GM11168 (cell line): Measurements from ENCODE around the gene BMP5.

Experiments
- in situ Hi-C: fragments of 300-500 bp; cut with MboI; formaldehyde crosslinking; loops from one replicate; pipeline ENCODE4 v1.12.0; 2022; ENCODE audit warnings: low sequenced_read_pairs; ENCODE audit not compliant: unreplicated experiment

BMP5 gene

GRCh38 chr6:55877283-55877682 lies 1.9 kb upstream of the BMP5 start:
- in situ Hi-C loops: no loop called here

GRCh38 chr6:55874316-55874715 lies 1.1 kb downstream of the BMP5 start:
- in situ Hi-C loops: no loop called here

GRCh38 chr6:55872866-55873265 lies 2.5 kb downstream of the BMP5 start:
- in situ Hi-C loops: no loop called here

- in situ Hi-C loops: no loop called here
Observed at GRCh38 chr6:55870181-55870813, 5.1 kb downstream of the BMP5 start.

- in situ Hi-C loops: no loop called here
Observed at GRCh38 chr6:55869674-55870073, 5.7 kb downstream of the BMP5 start.

GRCh38 chr6:55868771-55869479 lies 6.5 kb downstream of the BMP5 start:
- in situ Hi-C loops: no loop called here

GRCh38 chr6:55868176-55868575 lies 7.2 kb downstream of the BMP5 start:
- in situ Hi-C loops: no loop called here

- in situ Hi-C loops: no loop called here
Observed at GRCh38 chr6:55866128-55866527, 9.3 kb downstream of the BMP5 start.

- in situ Hi-C loops: no loop called here
Observed at GRCh38 chr6:55853008-55854001, 22.1 kb downstream of the BMP5 start.

- in situ Hi-C loops: no loop called here
Observed at GRCh38 chr6:55841341-55841740, 34.0 kb downstream of the BMP5 start.

GRCh38 chr6:55839080-55839479 lies 36.3 kb downstream of the BMP5 start:
- in situ Hi-C loops: no loop called here

- in situ Hi-C loops: no loop called here
Observed at GRCh38 chr6:55836945-55837344, 38.4 kb downstream of the BMP5 start.

GRCh38 chr6:55836481-55836880 lies 38.9 kb downstream of the BMP5 start:
- in situ Hi-C loops: no loop called here

GRCh38 chr6:55835220-55835619 lies 40.2 kb downstream of the BMP5 start:
- in situ Hi-C loops: no loop called here

GRCh38 chr6:55833284-55833683 lies 42.1 kb downstream of the BMP5 start:
- in situ Hi-C loops: no loop called here

- in situ Hi-C loops: no loop called here
Observed at GRCh38 chr6:55827818-55828522, 47.4 kb downstream of the BMP5 start.

GRCh38 chr6:55826941-55827340 lies 48.4 kb downstream of the BMP5 start:
- in situ Hi-C loops: no loop called here

GRCh38 chr6:55825402-55826051 lies 49.9 kb downstream of the BMP5 start:
- in situ Hi-C loops: no loop called here

GRCh38 chr6:55822815-55823214 lies 52.6 kb downstream of the BMP5 start:
- in situ Hi-C loops: no loop called here

GRCh38 chr6:55822005-55822404 lies 53.4 kb downstream of the BMP5 start:
- in situ Hi-C loops: no loop called here
